Measurements from ENCODE around the gene ZBTB7C. TPM values are rescaled to one million over a fixed set of nuclear protein-coding genes. Genes with fewer than 3 reads are reported as not detected.
A peak's percentile ranks its signal among the peaks of the same experiment; 100 is the strongest.

ZBTB7C gene
- total and polyA plus RNA-seq, 2 of the 8 experiments (the other 6 are each of a cell fraction or from before 2014, with no cell fraction given): 0.15 to 0.45 TPM

DNA sequence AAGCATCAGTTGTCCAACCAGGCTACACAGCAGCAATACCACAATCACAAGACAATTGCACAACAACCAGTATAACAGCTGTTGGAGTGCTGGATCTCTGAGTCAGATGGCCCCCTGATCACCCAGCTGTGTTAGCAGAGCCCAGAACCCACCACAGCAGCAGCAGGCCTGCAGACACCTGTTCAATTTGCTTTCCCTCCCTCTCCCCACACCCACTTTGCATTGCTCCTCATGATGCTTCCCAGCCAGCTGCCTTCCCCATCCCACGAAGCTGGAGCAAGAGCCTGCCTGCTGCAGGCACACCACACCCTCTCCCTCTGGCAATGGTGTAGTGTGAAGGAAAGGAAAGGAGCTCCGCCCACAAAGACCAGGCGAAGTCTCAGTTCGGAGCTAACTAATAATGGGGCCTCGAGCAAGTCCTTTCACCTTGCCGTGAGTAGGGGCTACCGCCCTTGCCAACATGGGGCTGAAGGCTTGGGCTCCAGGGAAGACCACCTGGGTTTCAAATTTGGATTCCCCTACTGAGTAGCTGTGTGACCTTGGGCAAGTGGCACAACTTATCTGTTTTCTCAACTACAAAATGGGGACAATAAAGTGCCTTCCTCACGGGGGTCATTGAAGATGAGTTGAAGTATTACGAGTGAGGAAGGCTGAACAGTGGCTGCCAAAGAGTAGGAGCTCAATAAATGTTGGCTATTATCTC lies 19.4 kb upstream of the ZBTB7C start:
- Histone ChIP-seq H4K20me1 (replicated peaks in 1 of 2; ENCODE audit: control insufficient read depth in 1 of 2, insufficient read depth in 2 of 2, low read length in 2 of 2) (no peaks in the 10 kb centered on the region), H3K4ac (replicated peaks; ENCODE audit: insufficient read length, low read depth, low read length) (no peak overlapping the region), H3K79me2 (ENCODE audit: control insufficient read depth in 1 of 2, insufficient read depth in 2 of 2, low read length in 2 of 2) (no peaks in the 10 kb centered on the region), H4K5ac (ENCODE audit: insufficient read length, low read depth, low read length) (no peak overlapping the region), H2BK20ac (ENCODE audit: low read length) (no peak overlapping the region), H3K56ac (replicated peaks; ENCODE audit: insufficient read length, low read depth, low read length) (no peak overlapping the region), H3K36me3 (ENCODE audit: control insufficient read depth in 2 of 4, insufficient read depth in 4 of 4, low read length in 3 of 4) (no peaks in the 10 kb centered on the region), H2BK12ac (ENCODE audit: low read depth, low read length) (no peak overlapping the region), H3K27me3 (replicated peaks in 1 of 4; ENCODE audit: control insufficient read depth in 3 of 4, extremely low read depth in 1 of 4, insufficient read depth in 3 of 4, low read length in 3 of 4) (peaks cover 0 to 15% (median 3%) of the 10 kb centered on the region in 4 experiments; a peak in 4 of 7 replicates), H3K9me3 (ENCODE audit: insufficient read depth in 2 of 2, low read depth in 1 of 2, low read length in 1 of 2) (no peaks in the 10 kb centered on the region), H3K4me2 (ENCODE audit: insufficient read depth in 1 of 2, low read depth in 2 of 2, low read length in 2 of 2) (no peak overlapping the region), H2AFZ (ENCODE audit: low read length) (no peak overlapping the region), H2BK5ac (ENCODE audit: low read depth, low read length) (no peak overlapping the region), H4K91ac (replicated peaks; ENCODE audit: insufficient read length, low read length) (no peak overlapping the region), H3K79me1 (ENCODE audit: low read depth, low read length) (0 out of 2 replicates have a peak, but pooled peaks cover 2% of the 10 kb centered on the region), H3K4me1 (replicated peaks in 1 of 4; ENCODE audit: control insufficient read depth in 3 of 4, insufficient read depth in 4 of 4, low read length in 3 of 4) (0 out of 7 replicates have a peak, but pooled peaks cover 0 to 2% (median 0%) of the 10 kb centered on the region in 4 experiments), H3K18ac (ENCODE audit: extremely low read depth, low read length) (no peak overlapping the region; the same call in 1 of the 2 replicates), H2AK5ac (ENCODE audit: low read depth, low read length) (no peak overlapping the region), H3K14ac (ENCODE audit: insufficient read length) (no peak overlapping the region), H3K23me2 (ENCODE audit: low read depth, low read length) (no peaks in the 10 kb centered on the region; the same call in 1 of the 2 replicates), H2BK120ac (replicated peaks; ENCODE audit: low read depth, low read length) (no peak overlapping the region), H3K4me3 (ENCODE audit: extremely low read depth in 1 of 4, insufficient read depth in 2 of 4, low read depth in 3 of 4, low read length in 4 of 4) (no peak overlapping the region), H3K23ac (ENCODE audit: insufficient read length) (no peak overlapping the region), H4K8ac (ENCODE audit: extremely low read depth, insufficient read depth, low read length) (no peak overlapping the region), H2BK15ac (ENCODE audit: low read length) (no peak overlapping the region), H3K27ac (ENCODE audit: low read depth, low read length) (no peak overlapping the region), H3K9ac (replicated peaks in 1 of 4; ENCODE audit: extremely low read depth in 1 of 4, low read depth in 3 of 4, low read length in 3 of 4) (no peak overlapping the region)
- TF ChIP-seq ZNF274 (IDR thresholded peaks at IDR 0.05; ENCODE audit: borderline replicate concordance, extremely low read depth, low read length): no peak
- peak; percentile 73; the same call in 1 of the 2 replicates for TF ChIP-seq KDM1A (IDR thresholded peaks at IDR 0.05; ENCODE audit: borderline replicate concordance, low read length)
- DNase-seq (ENCODE audit: low read depth in 1 of 2, low spot score in 2 of 2) (no peak), FAIRE-seq (no peak)
- POLR2A ChIA-PET (ENCODE audit: partially characterized antibody): interaction anchor here (0.8 kb wide), 1 partner anchor 13 kb away, joined by 3 read pairs; no protein-coding TSS in a partner anchor
- WGBS, 2 experiments (ENCODE audit: extremely low coverage in 1 of 2, insufficient coverage in 1 of 2, insufficient read length in 1 of 2, insufficient replicate concordance in 2 of 2, low coverage in 1 of 2, low lambda C conversion rate in 2 of 2, missing lambda C conversion rate in 1 of 2): 84% methylated on average over 9 of the region's 9 CpGs; no CpG with 5 or more reads in 1 of the 2 experiments
- CTCF ChIA-PET (ENCODE audit: partially characterized antibody): interaction anchor here (0.6 to 3.4 kb wide), 10 partner anchors 9 to 198 kb away, joined by 3 to 19 read pairs (median 4); no protein-coding TSS in a partner anchor
